GM11168 (cell line): Measurements from ENCODE around the gene KLHL2.
"Not testable (repeated sequence)": the region's sequence is repeated elsewhere in the genome, so short reads cannot be mapped to it uniquely, and the experiment has no call there.

ENCODE experiments used
- in situ Hi-C: fragments of 300-500 bp; cut with MboI; formaldehyde crosslinking; loops from one replicate; pipeline ENCODE4 v1.12.0; 2022; ENCODE audit warnings: low sequenced_read_pairs; ENCODE audit not compliant: unreplicated experiment

The KLHL2 gene, protein sequence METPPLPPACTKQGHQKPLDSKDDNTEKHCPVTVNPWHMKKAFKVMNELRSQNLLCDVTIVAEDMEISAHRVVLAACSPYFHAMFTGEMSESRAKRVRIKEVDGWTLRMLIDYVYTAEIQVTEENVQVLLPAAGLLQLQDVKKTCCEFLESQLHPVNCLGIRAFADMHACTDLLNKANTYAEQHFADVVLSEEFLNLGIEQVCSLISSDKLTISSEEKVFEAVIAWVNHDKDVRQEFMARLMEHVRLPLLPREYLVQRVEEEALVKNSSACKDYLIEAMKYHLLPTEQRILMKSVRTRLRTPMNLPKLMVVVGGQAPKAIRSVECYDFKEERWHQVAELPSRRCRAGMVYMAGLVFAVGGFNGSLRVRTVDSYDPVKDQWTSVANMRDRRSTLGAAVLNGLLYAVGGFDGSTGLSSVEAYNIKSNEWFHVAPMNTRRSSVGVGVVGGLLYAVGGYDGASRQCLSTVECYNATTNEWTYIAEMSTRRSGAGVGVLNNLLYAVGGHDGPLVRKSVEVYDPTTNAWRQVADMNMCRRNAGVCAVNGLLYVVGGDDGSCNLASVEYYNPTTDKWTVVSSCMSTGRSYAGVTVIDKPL

DNA sequence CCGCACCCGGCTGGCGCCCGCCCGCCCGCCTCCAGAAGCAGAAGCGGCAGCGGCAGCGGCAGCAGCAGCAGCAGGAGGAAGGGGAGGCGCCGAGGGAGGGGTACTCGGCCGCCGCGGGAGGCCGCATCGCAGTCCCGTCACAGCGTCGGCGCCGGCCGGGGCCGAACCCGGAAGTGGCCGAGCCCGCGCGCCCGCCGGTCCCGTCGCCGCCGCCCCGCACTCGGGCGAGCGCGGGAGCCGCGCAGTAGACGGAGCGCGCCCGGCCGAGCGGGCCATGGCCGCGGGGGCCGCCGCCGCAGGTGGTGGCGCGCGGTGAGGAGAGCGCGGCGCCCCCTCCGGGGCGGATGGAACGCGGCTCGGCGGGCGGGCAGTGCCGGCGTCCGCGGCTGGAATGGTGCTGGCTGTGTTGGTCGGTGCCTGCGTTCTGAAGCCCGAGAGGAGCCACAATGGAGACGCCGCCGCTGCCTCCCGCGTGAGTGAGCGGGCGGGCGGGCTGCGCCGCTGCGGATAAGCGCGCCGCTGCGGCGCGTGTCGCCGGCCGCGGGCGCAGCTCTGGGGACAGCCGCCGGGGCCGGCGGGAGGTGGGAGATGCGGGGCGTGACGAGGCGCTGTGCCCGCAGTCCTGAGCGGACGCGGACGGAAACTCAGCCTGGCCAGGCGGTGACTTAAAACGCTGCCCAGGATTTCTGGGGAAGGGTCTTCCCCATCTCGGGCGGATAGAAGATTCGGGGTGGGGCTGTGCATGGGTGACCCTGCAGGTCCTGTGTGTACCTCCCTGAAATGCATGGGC lies at the start of gene KLHL2:
Gene KLHL2, plus strand, starts transcription at position 131 of the 790 bp plus-strand sequence. Its CDS starts 316 bp downstream, at position 447.
- in situ Hi-C loops, result loop anchor here (25.0 kb wide), 1 partner anchor 130 kb away; the partner anchor contains the start of gene MSMO1

DNA sequence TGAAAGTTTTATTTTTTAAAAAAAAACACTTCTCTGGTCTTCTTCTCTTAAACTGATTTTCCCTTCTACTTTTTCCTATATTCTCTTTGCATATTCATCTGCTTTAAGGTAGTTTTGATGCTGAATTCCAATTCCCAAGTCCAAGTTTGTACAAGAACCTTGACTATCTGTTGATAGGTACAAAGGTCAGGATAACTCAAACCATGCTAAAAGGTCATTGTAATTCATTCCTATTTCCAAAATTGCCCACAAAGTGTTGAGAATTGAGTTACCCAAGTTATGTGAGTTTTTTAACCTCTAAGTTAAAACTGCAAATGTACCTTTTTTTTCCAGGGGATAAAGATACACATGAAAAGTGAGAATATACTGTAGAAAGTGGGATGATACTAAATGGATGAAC lies 48.6 kb upstream of the KLHL2 start:
- in situ Hi-C loops, result no loop called here

DNA sequence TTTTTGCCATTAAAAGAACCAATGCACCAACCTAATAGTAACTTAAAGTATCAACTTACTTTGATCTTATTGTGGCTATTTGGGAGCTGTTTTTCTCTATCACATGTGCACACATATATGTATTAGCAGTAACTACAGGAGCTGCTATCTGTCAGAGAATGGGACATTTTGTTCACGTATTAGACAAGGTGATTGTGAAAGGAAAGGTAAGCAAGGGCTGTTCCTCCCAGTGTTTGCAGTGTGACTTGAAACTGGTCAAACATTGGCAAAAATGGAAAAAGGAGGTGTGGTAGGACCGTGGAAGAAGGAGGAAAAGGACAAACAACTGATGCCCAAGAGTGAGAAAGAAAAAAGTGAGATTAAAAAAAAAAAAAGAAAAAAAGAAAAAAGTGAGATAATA lies 43.1 kb upstream of the KLHL2 start:
- in situ Hi-C loops, result no loop called here

DNA sequence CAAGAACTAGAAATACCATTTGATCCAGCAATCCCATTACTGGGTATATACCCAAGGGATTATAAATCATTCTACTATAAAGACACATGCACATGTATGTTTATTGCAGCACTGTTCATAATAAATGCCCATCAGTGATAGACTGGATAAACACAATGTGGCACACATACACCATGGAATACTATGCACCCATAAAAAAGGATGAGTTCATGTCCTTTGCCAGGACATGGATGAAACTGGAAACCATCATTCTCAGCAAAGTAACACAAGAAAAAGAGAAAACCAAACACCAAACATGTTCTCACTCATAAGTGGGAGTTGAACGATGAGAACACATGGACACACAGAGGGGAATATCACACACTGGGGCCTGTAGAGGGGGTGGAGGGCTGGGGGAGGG lies 40.5 kb upstream of the KLHL2 start:
- in situ Hi-C loops, result not testable (repeated sequence)

DNA sequence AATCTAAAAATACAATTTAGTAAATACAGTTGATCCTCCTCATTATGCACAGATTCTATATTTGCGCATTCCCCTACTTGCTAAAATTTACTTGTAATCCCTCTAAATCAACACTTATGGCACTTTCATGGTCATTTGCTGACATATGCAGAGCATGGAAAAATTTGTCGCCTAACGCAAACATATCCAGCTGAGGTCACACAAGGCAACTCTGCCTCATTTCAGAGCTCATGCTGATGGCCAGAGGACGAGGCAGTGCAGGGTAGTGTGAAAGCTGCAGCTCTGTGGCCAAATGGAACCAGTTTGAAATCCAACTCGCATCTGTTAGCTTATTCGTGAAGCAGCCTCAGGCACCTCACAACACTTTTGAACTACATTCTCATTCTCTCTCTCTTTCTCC lies 39.7 kb upstream of the KLHL2 start:
- in situ Hi-C loops, result no loop called here

DNA sequence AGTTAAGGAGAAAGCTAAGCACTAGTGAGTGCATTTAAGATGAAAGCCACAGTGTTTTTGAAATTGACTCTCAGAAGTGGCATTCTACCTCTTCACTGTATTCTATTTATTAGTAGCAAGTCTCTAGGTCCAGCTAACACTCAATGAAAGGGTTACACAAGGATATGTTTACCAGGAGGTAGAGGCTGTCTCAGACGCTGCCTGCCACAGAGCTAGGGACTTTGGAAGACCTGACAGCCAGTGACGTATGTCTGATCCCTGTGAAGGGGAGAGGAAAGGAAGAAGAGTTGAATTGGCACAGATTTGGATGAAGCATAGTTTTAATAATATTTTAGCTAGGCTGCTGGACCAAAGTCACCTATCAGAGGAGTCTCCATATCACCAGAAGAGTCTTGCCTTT lies 36.5 kb upstream of the KLHL2 start:
- in situ Hi-C loops, result no loop called here

DNA sequence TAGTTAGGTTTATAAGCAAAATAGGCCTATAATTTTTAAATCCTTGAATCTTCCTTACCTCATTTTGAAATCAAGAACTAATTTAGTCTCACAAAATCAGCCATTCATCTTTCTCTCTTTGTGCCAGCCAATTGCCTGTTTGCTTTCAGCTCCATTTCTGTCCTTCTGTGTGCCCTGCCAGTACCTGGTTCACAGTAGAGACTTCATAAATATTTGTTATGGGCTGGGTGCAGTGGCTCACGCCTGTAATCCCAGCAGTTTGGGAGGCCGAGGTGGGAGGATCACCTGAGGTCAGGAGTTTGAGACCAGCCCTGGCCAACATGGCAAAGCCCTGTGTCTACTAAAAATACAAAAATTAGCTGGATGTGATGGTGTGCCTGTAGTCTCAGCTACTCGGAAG lies 31.9 kb upstream of the KLHL2 start:
- in situ Hi-C loops, result not testable (repeated sequence)

DNA sequence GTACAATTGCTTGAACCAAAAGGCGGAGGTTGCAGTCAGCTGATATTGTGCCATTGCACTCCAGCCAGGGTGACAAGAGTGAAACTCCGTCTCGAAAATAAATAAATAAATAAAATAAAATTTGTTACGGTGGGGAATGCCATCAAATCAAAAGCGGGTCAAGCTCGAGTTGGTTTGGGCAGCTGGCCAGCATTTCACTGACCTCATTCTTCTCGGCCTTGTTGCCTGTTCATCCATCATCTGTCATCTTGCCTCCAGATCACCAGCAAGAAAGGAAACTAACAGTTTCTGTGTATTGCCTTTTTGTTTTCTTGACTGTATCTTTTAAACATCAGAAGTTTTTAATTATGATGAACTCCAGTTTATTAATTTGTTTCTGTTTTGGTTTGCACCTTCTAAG lies 31.5 kb upstream of the KLHL2 start:
- in situ Hi-C loops, result no loop called here

DNA sequence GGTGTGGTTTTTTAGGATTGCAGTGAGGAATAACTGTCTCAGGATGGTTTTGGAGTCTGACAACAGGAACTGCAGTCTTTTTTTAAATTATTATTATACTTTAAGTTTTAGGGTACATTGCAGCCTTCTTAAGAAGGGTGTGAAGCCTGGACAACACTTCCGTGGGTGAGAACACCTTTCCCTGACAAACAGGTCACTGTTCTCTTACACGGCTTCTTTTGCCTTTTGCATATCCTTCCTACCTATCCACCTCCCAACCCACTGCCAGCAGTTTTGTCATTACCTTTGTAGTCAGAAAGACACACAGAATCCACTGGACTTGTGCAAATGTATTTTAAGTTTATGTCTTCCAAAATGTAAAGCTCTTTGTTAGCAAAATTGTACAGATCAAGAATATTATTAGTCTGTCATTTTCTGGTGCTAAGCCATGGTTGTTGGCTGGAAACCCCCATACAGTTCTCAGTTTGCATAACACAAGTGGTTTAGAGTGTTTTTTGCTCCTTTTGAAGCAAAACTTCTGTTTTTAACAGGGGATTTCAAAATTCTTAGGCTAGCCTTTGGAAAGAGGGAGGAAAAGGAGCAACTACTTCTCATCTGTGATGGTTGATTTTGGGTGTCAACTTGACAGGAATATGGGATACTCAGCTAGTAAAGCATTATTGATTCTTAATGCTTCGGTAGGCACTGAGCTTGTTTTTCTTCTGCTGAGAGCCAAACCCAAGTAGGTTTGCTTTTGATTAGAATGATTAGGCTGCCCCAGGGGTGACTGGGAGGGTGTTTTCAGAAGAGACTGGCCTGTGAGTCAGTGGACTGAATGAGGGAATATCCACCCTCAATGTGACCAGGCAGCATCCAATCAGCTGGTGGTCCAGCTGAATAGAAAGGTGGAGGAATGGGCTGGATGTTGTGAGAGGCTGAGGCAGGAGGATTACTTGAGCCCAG lies 29.4 kb upstream of the KLHL2 start:
- in situ Hi-C loops, result no loop called here

DNA sequence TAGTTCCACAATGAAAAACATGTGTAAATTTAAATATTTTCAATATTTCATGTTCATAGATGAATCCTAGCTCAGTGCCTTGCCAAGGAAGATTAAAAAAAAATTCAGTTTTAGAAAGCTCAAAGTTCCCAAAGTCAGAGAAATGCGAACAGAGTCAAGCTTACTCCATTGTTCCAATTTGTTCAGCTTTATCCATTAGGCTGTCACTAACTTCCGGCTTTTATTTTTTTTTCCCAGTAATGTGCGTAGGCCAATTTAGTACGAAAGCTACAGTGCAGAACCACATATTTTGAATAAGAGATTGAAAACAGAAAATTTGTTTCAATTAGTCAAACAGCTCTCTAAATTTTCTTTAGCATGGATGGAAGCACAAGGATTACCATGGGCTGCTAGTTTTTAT lies 23.1 kb upstream of the KLHL2 start:
- in situ Hi-C loops, result no loop called here

DNA sequence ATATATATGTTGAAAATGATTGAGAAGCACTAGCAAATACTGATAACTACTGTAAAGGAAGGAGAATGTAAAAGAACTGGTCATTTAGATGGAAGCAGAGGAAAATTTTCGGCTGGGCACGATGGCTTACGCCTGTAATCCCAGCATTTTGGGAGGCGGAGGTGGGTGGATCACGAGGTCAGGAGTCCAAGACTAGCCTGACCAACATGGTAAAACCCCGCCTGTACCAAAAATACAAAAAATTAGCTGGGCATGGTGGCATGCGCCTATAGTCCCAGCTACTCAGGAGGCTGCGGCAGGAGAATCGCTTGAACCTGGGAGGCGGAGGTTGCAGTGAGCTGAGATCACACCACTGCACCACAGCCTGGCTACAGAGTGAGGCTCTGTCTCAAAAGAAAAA lies 22.4 kb upstream of the KLHL2 start:
- in situ Hi-C loops, result not testable (repeated sequence)

DNA sequence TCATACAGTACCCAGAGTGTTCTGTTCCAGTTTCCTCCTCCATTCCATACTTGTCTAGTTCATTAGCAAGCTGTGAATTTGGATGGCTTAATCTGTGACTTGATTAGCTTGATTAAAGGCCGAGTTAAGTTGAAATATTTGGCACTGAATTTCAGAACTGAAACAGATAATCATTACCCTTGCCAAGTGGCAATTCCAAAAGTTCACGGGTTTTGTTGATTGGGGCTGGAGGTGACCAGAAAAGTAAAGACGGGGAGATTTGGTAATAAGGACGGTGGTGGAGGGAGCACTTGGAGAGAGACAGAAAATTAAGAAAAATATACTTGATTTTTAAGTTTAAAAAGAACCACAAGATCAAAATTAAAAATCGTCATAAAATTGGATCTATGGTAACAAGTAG lies 21.9 kb upstream of the KLHL2 start:
- in situ Hi-C loops, result no loop called here

DNA sequence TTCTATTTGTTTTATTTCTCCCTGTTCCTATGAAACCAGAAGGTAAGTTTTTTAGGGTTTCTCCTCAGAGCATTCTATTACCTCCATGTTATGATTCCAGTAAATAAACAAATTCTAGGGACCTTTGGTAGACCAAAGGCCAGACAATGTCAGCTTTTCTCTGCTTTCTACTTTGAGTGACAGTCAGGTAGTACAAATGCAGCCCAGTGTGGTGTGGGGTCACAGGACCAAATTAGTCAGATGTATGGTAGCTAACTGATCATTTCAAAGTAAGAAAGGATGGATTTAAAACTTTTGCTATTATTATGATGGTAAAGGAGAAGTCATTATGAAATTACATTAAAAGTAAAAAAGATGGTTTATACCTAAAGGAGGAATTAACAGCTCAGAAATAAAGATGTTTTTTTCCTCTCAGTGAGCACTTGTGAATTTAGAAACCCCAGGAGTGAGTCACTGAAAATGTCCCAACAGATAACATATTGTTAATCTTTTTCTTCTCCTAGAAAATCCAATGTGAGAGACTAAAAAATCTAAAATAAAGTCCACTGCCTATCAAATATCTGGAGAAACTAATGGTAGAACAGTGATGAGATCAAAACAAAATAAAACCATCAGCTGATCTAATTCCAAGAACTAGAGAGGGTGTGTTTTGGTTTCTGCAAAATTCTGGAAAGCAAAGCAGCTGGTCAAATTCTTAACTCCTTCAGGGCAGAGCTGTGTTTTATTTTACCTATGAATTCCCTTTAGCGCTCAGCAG lies 16.6 kb upstream of the KLHL2 start:
- in situ Hi-C loops, result no loop called here

DNA sequence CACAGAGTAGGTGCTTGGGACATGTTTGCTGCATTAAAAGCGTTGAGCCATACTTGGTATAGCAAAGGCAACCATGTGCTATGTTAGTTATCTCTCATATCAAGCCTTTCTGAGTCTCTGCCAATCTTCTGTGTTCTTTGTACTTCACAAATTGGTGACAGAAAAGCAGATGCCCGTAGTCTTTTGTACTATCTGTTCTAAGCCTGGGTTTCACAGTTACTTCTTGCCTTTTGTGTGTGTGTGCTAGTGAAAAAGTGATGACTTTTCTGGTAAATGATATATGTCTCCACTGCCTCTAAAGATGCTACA lies 16.1 kb upstream of the KLHL2 start:
- in situ Hi-C loops, result no loop called here

DNA sequence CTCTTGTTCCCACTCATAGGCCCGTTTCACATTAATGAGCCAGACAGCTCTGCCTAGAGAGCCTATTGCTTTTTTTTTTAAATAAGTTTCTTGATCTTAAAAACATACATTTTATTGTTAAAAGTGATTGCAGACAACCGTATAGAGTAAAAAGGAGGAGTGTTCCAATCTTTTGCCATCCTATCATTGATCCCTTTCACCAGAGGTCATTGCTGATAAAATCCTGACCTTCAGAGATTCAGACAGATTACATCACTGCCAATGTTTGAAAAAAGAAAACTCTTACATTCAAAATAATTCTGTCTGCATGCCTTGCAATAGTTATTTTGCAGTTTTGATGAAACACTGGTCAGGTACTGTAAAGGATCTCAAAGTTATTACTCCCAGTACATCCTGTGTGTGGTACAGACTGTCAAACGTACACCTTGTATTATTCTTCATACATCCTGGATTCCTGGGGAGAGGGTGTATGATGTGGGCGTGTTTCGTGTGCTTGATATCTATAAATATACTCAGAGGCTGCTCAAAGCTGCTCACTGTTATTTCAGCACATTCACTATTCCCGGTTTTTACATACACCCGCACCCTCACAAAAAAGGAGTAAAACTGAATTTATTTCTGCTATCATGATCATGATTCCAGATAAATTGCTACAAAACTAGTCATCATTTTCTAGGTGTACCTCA lies 15.4 kb upstream of the KLHL2 start:
- in situ Hi-C loops, result no loop called here

DNA sequence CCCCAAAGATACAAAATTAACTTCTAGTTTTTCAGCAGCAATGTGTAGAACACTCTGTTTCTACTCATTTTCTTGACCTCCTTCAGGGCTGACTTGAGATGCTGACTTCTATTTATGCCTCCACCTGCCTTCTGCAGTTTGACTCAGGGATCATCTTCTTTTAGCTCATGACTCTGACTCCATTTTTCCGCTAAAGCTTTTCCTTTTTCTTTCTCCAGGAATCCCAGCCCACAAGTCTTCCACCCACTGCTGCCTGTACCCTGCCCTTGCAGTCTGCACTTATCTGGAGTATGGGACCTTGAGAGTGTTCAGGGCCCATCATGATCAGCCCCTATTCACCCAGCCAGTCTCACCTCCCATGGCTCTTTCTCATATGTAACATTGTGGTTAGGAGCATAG lies 14.9 kb upstream of the KLHL2 start:
- in situ Hi-C loops, result no loop called here

DNA sequence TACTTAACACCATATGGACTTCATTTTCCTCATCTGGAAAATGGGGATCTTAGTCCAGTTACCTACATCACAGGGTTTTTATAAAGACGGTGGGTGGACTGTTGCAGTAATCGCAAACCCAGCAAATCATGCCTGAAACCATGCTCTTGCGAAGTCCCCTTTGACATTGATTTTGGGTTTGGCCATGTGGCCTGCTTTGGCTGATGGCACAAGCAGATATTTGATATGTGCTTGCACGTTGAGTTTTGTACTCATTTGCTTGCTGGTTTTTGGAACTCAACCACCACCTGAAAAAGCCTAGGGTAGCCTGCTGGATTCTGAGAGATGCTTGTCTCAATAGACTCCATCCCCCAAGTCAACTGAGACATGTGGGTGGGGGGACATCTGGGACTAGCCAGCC lies 14.4 kb upstream of the KLHL2 start:
- in situ Hi-C loops, result no loop called here

DNA sequence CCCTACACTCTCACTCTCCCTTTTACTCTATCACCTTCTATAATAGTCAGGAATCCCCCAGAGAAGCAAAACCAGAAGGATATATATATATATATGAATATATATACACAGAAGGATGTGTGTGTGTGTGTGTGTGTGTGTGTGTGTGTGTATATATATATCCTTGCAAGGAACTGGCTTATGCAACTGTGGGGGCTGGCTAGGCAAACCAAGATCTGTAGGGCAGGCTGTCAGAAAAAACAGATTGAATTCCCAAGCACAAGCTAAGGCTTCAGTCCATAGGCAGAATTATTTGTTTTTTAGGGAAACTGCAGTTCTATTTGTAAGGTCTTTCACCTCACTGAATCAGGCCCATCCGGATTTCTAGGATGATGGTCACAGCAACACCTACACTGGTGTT lies 13.0 kb upstream of the KLHL2 start:
- in situ Hi-C loops, result no loop called here

DNA sequence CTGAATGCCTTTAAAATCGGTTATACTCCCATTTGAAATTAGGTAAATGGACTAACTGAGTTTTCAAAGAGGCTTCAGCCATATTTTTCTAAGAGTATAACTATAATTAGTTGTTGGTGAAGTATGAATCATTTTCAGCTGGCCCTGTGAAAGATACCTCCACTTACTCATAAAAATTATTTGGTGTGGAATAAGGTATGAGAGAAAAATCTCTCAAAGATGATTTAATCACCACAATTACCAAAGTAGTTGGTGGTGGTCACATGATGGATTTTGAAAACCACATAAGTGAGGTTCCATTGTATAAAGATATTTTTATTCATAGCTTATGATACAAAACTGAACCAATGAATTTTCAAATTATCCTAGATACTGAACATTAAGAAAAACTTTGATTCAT lies 9.0 kb upstream of the KLHL2 start:
- in situ Hi-C loops, result no loop called here
